ENCODE results near the gene ABR.

GRCh38 chr17:998111-998510 lies 181.7 kb downstream of the ABR start:
- no peak for TF ChIP-seq CTCF (IDR thresholded peaks at IDR 0.05 in 8 of 11, conservative IDR thresholded peaks at IDR 0.05 in 3 of 11)
- TF ChIP-seq POLR2AphosphoS5 (IDR thresholded peaks at IDR 0.05): no peak

Measured in spleen (tissue), 7 donors.